Fibroblast of lung (primary cell): Measurements from ENCODE around the gene TP53AIP1. TPM values are rescaled to one million over a fixed set of nuclear protein-coding genes. Genes with fewer than 3 reads are reported as not detected.

Experiments used
- DNase-seq, 2 donors: peaks; one replicate each; pipeline versions ENCODE4 v3.0.0 to v3.0.0-alpha.2; 2010; ENCODE audit warnings: low read depth in 2 of 2
- H2AFZ ChIP-seq: 2 replicates; pipeline ENCODE4 v1.5.1; 2012; ENCODE audit warnings: low read length, control low read depth, inconsistent platforms
- H3K27ac ChIP-seq: 2 replicates; pipeline ENCODE4 v1.5.1; 2011; ENCODE audit warnings: low read length, control low read depth; ENCODE audit not compliant: insufficient read depth
- H3K27me3 ChIP-seq: 2 replicates; pipeline ENCODE4 v1.5.1; 2011; ENCODE audit warnings: mild to moderate bottlenecking, low read length; ENCODE audit not compliant: control insufficient read depth, insufficient read depth
- H3K36me3 ChIP-seq: 2 replicates; pipeline ENCODE4 v1.5.1; 2011; ENCODE audit warnings: low read length; ENCODE audit not compliant: control insufficient read depth, insufficient read depth
- H3K4me1 ChIP-seq: 2 replicates; pipeline ENCODE4 v1.5.1; 2011; ENCODE audit warnings: low read length; ENCODE audit not compliant: control insufficient read depth, insufficient read depth; ENCODE audit errors: extremely low read depth
- H3K4me2 ChIP-seq: 2 replicates; pipeline ENCODE4 v1.5.1; 2011; ENCODE audit warnings: low read length, control low read depth; ENCODE audit not compliant: insufficient read depth; ENCODE audit errors: extremely low read depth
- H3K4me3 ChIP-seq, 4 experiments: fragments of 200-600 bp in 1 of 4; sonication (generic) in 1 of 4; replicated peaks in 1 of 4; 2 replicates each; pipeline ENCODE4 v1.5.1; 2011 to 2016; ENCODE audit warnings: low read length in 4 of 4, low read depth in 3 of 4, mild to moderate bottlenecking in 3 of 4, control low read depth in 2 of 4, inconsistent platforms in 1 of 4, mixed read lengths in 1 of 4; ENCODE audit not compliant: insufficient read depth in 1 of 4; ENCODE audit errors: control extremely low read depth in 1 of 4
- H3K79me2 ChIP-seq: 2 replicates; pipeline ENCODE4 v1.5.1; 2012; ENCODE audit warnings: mild to moderate bottlenecking, low read length, inconsistent platforms; ENCODE audit not compliant: control insufficient read depth, insufficient read depth
- H3K9ac ChIP-seq: 2 replicates; pipeline ENCODE4 v1.5.1; 2011; ENCODE audit warnings: mild to moderate bottlenecking, low read length, control low read depth; ENCODE audit not compliant: insufficient read depth
- H3K9me3 ChIP-seq: 2 replicates; pipeline ENCODE4 v1.5.1; 2012; ENCODE audit warnings: low read depth, low read length; ENCODE audit not compliant: control insufficient read depth, insufficient read depth
- H4K20me1 ChIP-seq: 2 replicates; pipeline ENCODE4 v1.5.1; 2011; ENCODE audit warnings: low read length; ENCODE audit not compliant: control insufficient read depth, insufficient read depth; ENCODE audit errors: extremely low read depth
- EZH2 ChIP-seq: IDR thresholded peaks from 2 replicates; pipeline ENCODE4 v1.5.1; 2012; ENCODE audit warnings: low read length, control low read depth, mild to moderate bottlenecking; ENCODE audit errors: missing control alignments
- polyA minus RNA-seq: library from RNA; depleted of rRNA, polyadenylated mRNA; stranded (reverse); fragments of >200 nt; gene quantifications from 2 replicates; pipeline ENCODE4 v1.2.3, GENCODE V29; 2011; ENCODE audit warnings: low replicate concordance
- polyA plus RNA-seq, 2 donors: library from polyadenylated mRNA; depleted of rRNA in 1 of 2; stranded (reverse) in 1 of 2; unstranded in 1 of 2; fragments of >200 nt; gene quantifications; 2 replicates each; pipeline ENCODE4 v1.2.1, GENCODE V29; 2011 to 2012; ENCODE audit warnings: missing spikeins in 1 of 2
- total RNA-seq: library from RNA; depleted of rRNA; stranded (reverse); fragments of >200 nt; gene quantifications from 2 replicates; pipeline ENCODE4 v1.2.1, GENCODE V29; 2014
- TF ChIP-seq, protein P1 (sequence below), 2 donors: IDR thresholded peaks in 1 of 2; conservative IDR thresholded peaks in 1 of 2; 1 replicate in 1 of 2; 2 replicates in 1 of 2; pipeline ENCODE4 v1.5.1; 2011 to 2012; ENCODE audit warnings: low read length in 2 of 2, control low read depth in 1 of 2, inconsistent platforms in 1 of 2, low read depth in 1 of 2, mild to moderate bottlenecking in 1 of 2

The TP53AIP1 gene, protein sequence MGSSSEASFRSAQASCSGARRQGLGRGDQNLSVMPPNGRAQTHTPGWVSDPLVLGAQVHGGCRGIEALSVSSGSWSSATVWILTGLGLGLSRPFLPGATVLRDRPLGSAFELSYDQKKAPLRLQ
- total RNA-seq (not detected in 2 replicates), polyA plus RNA-seq (not detected in 2 replicates), polyA minus RNA-seq (not detected in 2 replicates)
- polyA plus RNA-seq (2012), result not detected in 2 replicates

DNA sequence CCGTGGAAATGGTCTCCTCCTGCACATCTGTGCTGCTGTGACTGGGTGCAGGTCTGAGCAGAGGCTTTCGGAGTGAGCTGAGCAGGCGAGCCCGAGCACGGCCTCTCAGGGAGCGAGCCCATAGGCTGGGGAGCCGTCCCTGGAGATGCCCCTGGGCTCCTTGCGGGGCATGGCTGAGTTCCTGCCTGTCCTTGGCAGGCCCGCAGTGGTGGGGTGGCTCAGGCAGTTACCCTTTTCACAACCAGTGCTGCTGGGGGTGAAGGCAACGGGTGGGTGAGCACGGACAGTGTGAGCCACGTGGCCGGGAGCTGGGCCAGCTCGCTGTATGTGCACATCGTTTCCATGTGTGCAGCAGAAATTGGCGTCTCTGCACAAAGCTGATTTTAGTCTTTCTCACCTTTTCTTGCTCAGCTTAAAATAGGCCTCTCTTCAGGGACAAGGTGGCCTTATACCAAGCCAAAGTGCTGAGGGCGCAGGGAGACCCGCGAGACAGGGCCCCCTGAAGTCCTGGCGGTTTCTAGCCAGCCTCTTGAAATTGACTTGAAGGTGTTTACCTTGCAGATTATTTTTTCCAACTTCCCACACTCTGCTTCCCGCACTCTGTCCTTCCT, at the start of gene TP53AIP1:
Gene TP53AIP1 (minus strand): TSS at position 55 of the 611 bp plus-strand sequence. CDS start 5,053 bp downstream, outside the sequence.
- H3K36me3 ChIP-seq, result no peaks in the 10 kb centered on the region
- peaks cover 8% of the 10 kb centered on the region for H3K27me3 ChIP-seq
- no peaks in the 10 kb centered on the region for H4K20me1 ChIP-seq
- H3K4me1 ChIP-seq, result no peaks in the 10 kb centered on the region
- no peak for TF ChIP-seq EZH2
- TF ChIP-seq, protein P1, sequence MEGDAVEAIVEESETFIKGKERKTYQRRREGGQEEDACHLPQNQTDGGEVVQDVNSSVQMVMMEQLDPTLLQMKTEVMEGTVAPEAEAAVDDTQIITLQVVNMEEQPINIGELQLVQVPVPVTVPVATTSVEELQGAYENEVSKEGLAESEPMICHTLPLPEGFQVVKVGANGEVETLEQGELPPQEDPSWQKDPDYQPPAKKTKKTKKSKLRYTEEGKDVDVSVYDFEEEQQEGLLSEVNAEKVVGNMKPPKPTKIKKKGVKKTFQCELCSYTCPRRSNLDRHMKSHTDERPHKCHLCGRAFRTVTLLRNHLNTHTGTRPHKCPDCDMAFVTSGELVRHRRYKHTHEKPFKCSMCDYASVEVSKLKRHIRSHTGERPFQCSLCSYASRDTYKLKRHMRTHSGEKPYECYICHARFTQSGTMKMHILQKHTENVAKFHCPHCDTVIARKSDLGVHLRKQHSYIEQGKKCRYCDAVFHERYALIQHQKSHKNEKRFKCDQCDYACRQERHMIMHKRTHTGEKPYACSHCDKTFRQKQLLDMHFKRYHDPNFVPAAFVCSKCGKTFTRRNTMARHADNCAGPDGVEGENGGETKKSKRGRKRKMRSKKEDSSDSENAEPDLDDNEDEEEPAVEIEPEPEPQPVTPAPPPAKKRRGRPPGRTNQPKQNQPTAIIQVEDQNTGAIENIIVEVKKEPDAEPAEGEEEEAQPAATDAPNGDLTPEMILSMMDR (conservative IDR thresholded peaks at IDR 0.05 in 1 of 2, IDR thresholded peaks at IDR 0.05 in 1 of 2; ENCODE audit: low read depth in 1 of 2, low read length in 2 of 2), result no peak
- H3K27ac ChIP-seq, result no peak within 1 kb of the TSS
- no peaks in the 10 kb centered on the region for H3K9me3 ChIP-seq
- H3K4me2 ChIP-seq, result no peak within 1 kb of the TSS
- no peak within 1 kb of the TSS for H3K4me3 ChIP-seq
- no peak within 1 kb of the TSS for H3K9ac ChIP-seq
- H3K79me2 ChIP-seq, result no peaks in the 10 kb centered on the region
- no peak for DNase-seq
- no peak within 1 kb of the TSS for H2AFZ ChIP-seq

DNA sequence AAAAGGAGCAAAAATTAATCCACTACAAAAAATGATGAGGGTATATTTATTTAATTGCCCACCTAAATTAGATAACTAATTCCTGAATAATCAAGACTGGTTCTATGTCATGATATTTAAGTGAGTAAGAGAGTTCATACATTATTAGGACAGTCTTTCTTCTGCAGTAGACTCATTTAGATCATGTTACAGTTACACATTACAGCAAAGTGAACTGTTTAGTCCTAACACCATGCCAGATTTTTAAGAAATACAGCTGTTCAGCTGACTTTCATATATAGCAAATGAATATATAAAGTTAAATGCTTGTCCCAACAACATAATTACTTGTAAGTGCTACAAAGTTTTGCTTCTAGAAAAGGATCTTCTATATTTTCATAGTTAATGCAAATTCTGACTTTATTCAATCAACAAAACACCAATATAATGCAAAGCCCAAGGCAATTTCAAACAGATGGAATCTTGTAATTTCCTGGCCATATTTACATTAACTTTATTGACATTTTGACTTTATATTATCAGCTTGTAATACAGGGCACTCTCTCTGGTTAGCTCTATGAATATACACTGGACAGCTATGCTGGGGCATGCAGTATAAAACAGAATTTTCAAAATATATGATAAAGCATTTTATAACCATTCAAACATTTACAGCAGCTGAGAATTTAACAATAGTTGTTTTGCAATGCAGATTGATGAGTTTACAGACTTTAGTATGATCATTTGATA, 45.7 kb upstream of the TP53AIP1 start:
- no peaks in the 10 kb centered on the region for H3K27me3 ChIP-seq

DNA sequence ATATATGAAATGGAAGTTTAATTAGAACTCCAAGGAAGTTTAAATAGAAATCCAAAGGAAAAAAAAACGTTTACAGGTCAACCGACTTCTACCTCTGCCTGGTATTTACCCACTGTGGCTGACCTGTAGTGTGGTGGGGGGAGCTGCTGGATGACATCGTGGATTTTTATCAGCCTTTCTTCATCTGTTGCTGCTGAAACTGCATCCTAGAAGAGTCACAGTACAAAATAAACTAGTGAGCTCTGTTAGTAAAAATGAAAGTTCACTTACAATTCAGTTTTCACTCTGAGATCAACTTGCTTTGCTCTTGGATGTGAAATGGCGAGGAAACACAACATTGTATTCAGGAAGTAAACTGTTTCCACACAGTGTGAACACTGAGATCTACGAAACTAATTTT, 43.2 kb upstream of the TP53AIP1 start:
- H3K79me2 ChIP-seq, result no peaks in the 10 kb centered on the region
- no peak overlapping the region for H3K27ac ChIP-seq
- H3K9me3 ChIP-seq, result no peaks in the 10 kb centered on the region
- H3K36me3 ChIP-seq, result no peaks in the 10 kb centered on the region
- H3K27me3 ChIP-seq, result no peaks in the 10 kb centered on the region
- no peak for DNase-seq
- no peak overlapping the region for H2AFZ ChIP-seq
- no peak overlapping the region for H3K4me3 ChIP-seq
- H3K9ac ChIP-seq, result no peak overlapping the region
- no peaks in the 10 kb centered on the region for H4K20me1 ChIP-seq
- TF ChIP-seq, protein P1 (conservative IDR thresholded peaks at IDR 0.05 in 1 of 2, IDR thresholded peaks at IDR 0.05 in 1 of 2; ENCODE audit: low read depth in 1 of 2, low read length in 2 of 2), result no peak
- TF ChIP-seq EZH2, result no peak
- no peaks in the 10 kb centered on the region for H3K4me1 ChIP-seq
- no peak overlapping the region for H3K4me2 ChIP-seq

More for the DNA sequence above, 45.7 kb upstream of the TP53AIP1 start:
- H3K4me1 ChIP-seq, result no peaks in the 10 kb centered on the region
- no peaks in the 10 kb centered on the region for H4K20me1 ChIP-seq
- no peak overlapping the region for H3K9ac ChIP-seq
- no peaks in the 10 kb centered on the region for H3K79me2 ChIP-seq
- H3K36me3 ChIP-seq, result no peaks in the 10 kb centered on the region
- H3K27ac ChIP-seq, result no peak overlapping the region
- no peak overlapping the region for H3K4me3 ChIP-seq
- TF ChIP-seq EZH2, result no peak
- TF ChIP-seq, protein P1 (conservative IDR thresholded peaks at IDR 0.05 in 1 of 2, IDR thresholded peaks at IDR 0.05 in 1 of 2; ENCODE audit: low read depth in 1 of 2, low read length in 2 of 2), result no peak
- no peaks in the 10 kb centered on the region for H3K9me3 ChIP-seq
- H3K4me2 ChIP-seq, result no peak overlapping the region
- peak in 1 of 2 donors; percentile 42 for DNase-seq
- no peak overlapping the region for H2AFZ ChIP-seq
